ENCODE measurements around the gene LYSMD3. TPM values are rescaled to one million over a fixed set of nuclear protein-coding genes. Genes with fewer than 3 reads are reported as not detected.

Gene LYSMD3
- total RNA-seq, 1 donor from 2014 or later: 19.8 TPM

GRCh38 chr5:90549729-90550275 lies 20.4 kb upstream of the LYSMD3 start:
- intact Hi-C loops (cut with micrococcal nuclease): no loop called here
- no peak for DNase-seq
- ATAC-seq: no peak

GRCh38 chr5:90549223-90549622 lies 19.8 kb upstream of the LYSMD3 start:
- intact Hi-C loops (cut with micrococcal nuclease): no loop called here
- DNase-seq (no peak), ATAC-seq (no peak)

- intact Hi-C loops (cut with micrococcal nuclease): no loop called here
- ATAC-seq (peak; percentile 75), DNase-seq (no peak)
Observed at GRCh38 chr5:90548069-90548593, 18.7 kb upstream of the LYSMD3 start.

- no peak for DNase-seq
- intact Hi-C loops (cut with micrococcal nuclease): no loop called here
- no peak for ATAC-seq
Observed at GRCh38 chr5:90547072-90547536, 17.7 kb upstream of the LYSMD3 start.

GRCh38 chr5:90546216-90546837 lies 16.9 kb upstream of the LYSMD3 start:
- DNase-seq (no peak), ATAC-seq (no peak)
- intact Hi-C loops (cut with micrococcal nuclease): no loop called here

- intact Hi-C loops (cut with micrococcal nuclease): no loop called here
- DNase-seq: no peak
- no peak for ATAC-seq
Observed at GRCh38 chr5:90545511-90545910, 16.1 kb upstream of the LYSMD3 start.

GRCh38 chr5:90542827-90543519 lies 13.6 kb upstream of the LYSMD3 start:
- intact Hi-C loops (cut with micrococcal nuclease): no loop called here
- ATAC-seq (no peak), DNase-seq (no peak)

GRCh38 chr5:90534922-90535321 lies 5.5 kb upstream of the LYSMD3 start:
- DNase-seq (no peak), ATAC-seq (no peak)
- intact Hi-C loops (cut with micrococcal nuclease): no loop called here

- DNase-seq: no peak
- intact Hi-C loops (cut with micrococcal nuclease): no loop called here
- no peak for ATAC-seq
Observed at GRCh38 chr5:90533794-90534193, 4.4 kb upstream of the LYSMD3 start.

GRCh38 chr5:90530736-90531487 lies 1.5 kb upstream of the LYSMD3 start:
- no peak for DNase-seq
- intact Hi-C loops (cut with micrococcal nuclease): no loop called here
- no peak for ATAC-seq

GRCh38 chr5:90529939-90530677 lies 724 bp upstream of the LYSMD3 start:
- ATAC-seq (peak; percentile 81), DNase-seq (peak; percentile 49)
- intact Hi-C loops (cut with micrococcal nuclease): no loop called here

- intact Hi-C loops (cut with micrococcal nuclease): no loop called here
- ATAC-seq (peak; percentile 3), DNase-seq (no peak)
Observed at GRCh38 chr5:90528601-90529193, 687 bp downstream of the LYSMD3 start.

GRCh38 chr5:90519081-90519480 lies 10.3 kb downstream of the LYSMD3 start:
- ATAC-seq (no peak), DNase-seq (no peak)
- intact Hi-C loops (cut with micrococcal nuclease): no loop called here

GRCh38 chr5:90518661-90519060 lies 10.7 kb downstream of the LYSMD3 start:
- ATAC-seq: no peak
- intact Hi-C loops (cut with micrococcal nuclease): no loop called here
- DNase-seq: no peak

- intact Hi-C loops (cut with micrococcal nuclease): no loop called here
- DNase-seq: no peak
- no peak for ATAC-seq
Observed at GRCh38 chr5:90514520-90514919, 14.9 kb downstream of the LYSMD3 start.

GRCh38 chr5:90510438-90510837 lies 18.9 kb downstream of the LYSMD3 start:
- DNase-seq (no peak), ATAC-seq (no peak)
- intact Hi-C loops (cut with micrococcal nuclease): no loop called here

GRCh38 chr5:90506221-90506620 lies 23.2 kb downstream of the LYSMD3 start:
- intact Hi-C loops (cut with micrococcal nuclease): no loop called here
- ATAC-seq: no peak
- DNase-seq: no peak

GRCh38 chr5:90504743-90505142 lies 24.6 kb downstream of the LYSMD3 start:
- no peak for ATAC-seq
- DNase-seq: no peak

GRCh38 chr5:90503596-90503995 lies 25.8 kb downstream of the LYSMD3 start:
- DNase-seq: no peak
- ATAC-seq: no peak
- intact Hi-C loops (cut with micrococcal nuclease): no loop called here

More at GRCh38 chr5:90504743-90505142, 24.6 kb downstream of the LYSMD3 start:
- intact Hi-C loops (cut with micrococcal nuclease): no loop called here
